Panc1 (cell line): ENCODE data around the gene ATXN1L. TPM values are rescaled to one million over a fixed set of nuclear protein-coding genes. Genes with fewer than 3 reads are reported as not detected.
A peak's percentile ranks its signal among the peaks of the same experiment; 100 is the strongest.

Experiments used
- ATAC-seq: fragments of 200-7000 bp; cut with Tn5 transposase; 2 replicates; pipeline ENCODE4 v1.9.1; 2020; ENCODE audit warnings: mild to moderate bottlenecking, moderate library complexity
- BruUV-seq: library from RNA; stranded (reverse); fragments of 400-500 nt; replicated peaks from 2 replicates; lab custom pipeline; 2021; lab: Mats Ljungman, UMichigan
- CTCF ChIA-PET: fragments of 300-600 bp; sonication (Branson Sonifier 250); formaldehyde crosslinking; loops from one replicate; lab custom pipeline; 2022; ENCODE audit warnings: antibody characterized with exemption; lab: Charles Lee
- POLR2A ChIA-PET: fragments of 300-600 bp; sonication (Branson Sonifier 250); formaldehyde crosslinking; loops from one replicate; lab custom pipeline; 2022; ENCODE audit warnings: antibody characterized with exemption; lab: Charles Lee
- DNase-seq: peaks from one replicate; pipeline ENCODE4 v3.0.0-alpha.2; 2010; ENCODE audit warnings: low read depth, low spot score
- H3K27ac ChIP-seq: 2 replicates; pipeline ENCODE4 v1.5.1; 2011; ENCODE audit warnings: mild to moderate bottlenecking, low read length, inconsistent platforms
- H3K27me3 ChIP-seq: fragments of 200-500 bp; sonication (Bioruptor generic); 2 replicates; pipeline ENCODE4 v1.6.0; 2014; ENCODE audit warnings: low read length, inconsistent platforms; ENCODE audit not compliant: control insufficient read depth, insufficient read depth
- H3K36me3 ChIP-seq: fragments of 200-500 bp; sonication (Bioruptor generic); 2 replicates; pipeline ENCODE4 v1.5.1; 2014; ENCODE audit warnings: inconsistent platforms, mild to moderate bottlenecking, low read length, moderate library complexity; ENCODE audit not compliant: control insufficient read depth, insufficient read depth
- H3K4me1 ChIP-seq: 2 replicates; pipeline ENCODE4 v1.5.1; 2011; ENCODE audit warnings: inconsistent platforms, mild to moderate bottlenecking, low read length, moderate library complexity; ENCODE audit not compliant: control insufficient read depth, insufficient read depth
- H3K4me3 ChIP-seq, 2 experiments: 2 replicates each; pipeline ENCODE4 v1.5.1; 2011 to 2012; ENCODE audit warnings: low read depth in 2 of 2, low read length in 2 of 2, mild to moderate bottlenecking in 2 of 2, inconsistent platforms in 1 of 2, moderate library complexity in 1 of 2
- H3K9me3 ChIP-seq: fragments of 200-500 bp; sonication (Bioruptor generic); 2 replicates; pipeline ENCODE4 v1.5.1; 2014; ENCODE audit warnings: low read depth, mild to moderate bottlenecking, inconsistent platforms, low read length, moderate library complexity; ENCODE audit not compliant: control insufficient read depth, insufficient read depth
- CTCF ChIP-seq: fragments of 450-650 bp; IDR thresholded peaks from 2 replicates; pipeline ENCODE4 v1.5.1; 2017; ENCODE audit warnings: mild to moderate bottlenecking
- POLR2AphosphoS5 ChIP-seq: IDR thresholded peaks from 2 replicates; pipeline ENCODE4 v1.6.1; 2012; ENCODE audit warnings: mild to moderate bottlenecking, low read depth, low read length, moderate library complexity
- REST ChIP-seq, 2 experiments: IDR thresholded peaks; 2 replicates each; pipeline ENCODE4 v1.6.1; 2011 to 2012; ENCODE audit warnings: low read depth in 2 of 2, control low read depth in 1 of 2, low read length in 1 of 2, mild to moderate bottlenecking in 1 of 2, moderate library complexity in 1 of 2; ENCODE audit not compliant: insufficient read depth in 1 of 2
- SIN3A ChIP-seq: IDR thresholded peaks from 2 replicates; pipeline ENCODE4 v1.6.1; 2012; ENCODE audit warnings: low read depth, mild to moderate bottlenecking, low read length, moderate library complexity, borderline replicate concordance; ENCODE audit not compliant: insufficient read depth
- TCF7L2 ChIP-seq: IDR thresholded peaks from 2 replicates; pipeline ENCODE4 v1.6.1; 2011; ENCODE audit warnings: mild to moderate bottlenecking, low read depth, low read length, inconsistent platforms
- in situ Hi-C: cut with HindIII; loops from 2 replicates; pipeline ENCODE4 v1.10.0; 2016; ENCODE audit warnings: low sequenced_read_pairs, low pct_unique_long_range_greater_than_20kb
- intact Hi-C: fragments of 100-400 bp; cut with micrococcal nuclease; formaldehyde crosslinking; loops from one replicate; pipeline ENCODE4 v1.10.0; 2022; ENCODE audit not compliant: unreplicated experiment
- total RNA-seq: library from RNA; stranded (reverse); gene quantifications from one replicate; pipeline ENCODE4 v1.2.1, GENCODE V29; 2021; ENCODE audit not compliant: unreplicated experiment

ATXN1L gene
- total RNA-seq, 1 experiment from 2014 or later = 17.3 TPM

DNA sequence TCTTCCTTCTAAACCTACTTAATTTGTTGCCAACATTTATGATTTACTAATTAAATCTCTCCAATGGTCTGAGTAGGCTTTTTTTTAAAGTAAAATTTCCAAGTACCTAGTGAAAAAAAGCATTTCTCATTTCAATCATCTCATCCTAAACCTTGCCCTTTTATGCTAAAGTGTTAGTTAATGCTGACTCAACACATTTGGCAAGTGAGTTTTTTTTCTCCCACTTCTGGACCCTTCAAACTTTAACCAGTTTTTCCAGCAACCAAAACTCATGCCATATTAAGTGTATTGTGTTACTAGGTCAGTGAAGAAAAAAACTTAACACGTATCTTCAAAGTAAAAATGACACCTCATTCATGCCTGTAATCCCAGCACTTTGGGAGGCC, 42.5 kb upstream of the ATXN1L start:
- TF ChIP-seq TCF7L2 (no peak), SIN3A (no peak), REST (IDR thresholded peaks at IDR 0.05; ENCODE audit: insufficient read depth in 1 of 2, low read depth in 2 of 2, low read length in 1 of 2) (no peak), CTCF (no peak), POLR2AphosphoS5 (no peak)

GRCh38 chr16:71807905-71808592, 37.7 kb upstream of the ATXN1L start:
- no peaks in the 10 kb centered on the region for H3K9me3 ChIP-seq
- H3K4me1 ChIP-seq = peaks cover 14% of the 10 kb centered on the region
- ATAC-seq (peak; percentile 44), DNase-seq (no peak)
- intact Hi-C loops = no loop called here
- in situ Hi-C loops = no loop called here
- peak overlapping the region; percentile 92 to 94 for H3K4me3 ChIP-seq
- peaks cover 9% of the 10 kb centered on the region for H3K36me3 ChIP-seq
- H3K27me3 ChIP-seq = no peaks in the 10 kb centered on the region
- TF ChIP-seq POLR2AphosphoS5 (no peak), REST (IDR thresholded peaks at IDR 0.05; ENCODE audit: insufficient read depth in 1 of 2, low read depth in 2 of 2, low read length in 1 of 2) (no peak), CTCF (no peak), TCF7L2 (no peak), SIN3A (0 out of 2 replicates have a peak, but pooled peaks have one; percentile 25)
- ChIA-PET CTCF (no interaction called here), POLR2A (interaction anchor here (0.6 kb wide), 2 partner anchors 39 to 64 kb away, joined by 3 to 4 read pairs; no protein-coding TSS in a partner anchor)
- peak overlapping the region; percentile 94 for H3K27ac ChIP-seq
- no TSS peak for BruUV-seq

More for the DNA sequence above, 42.5 kb upstream of the ATXN1L start:
- Histone ChIP-seq H3K4me1 (peaks cover 7% of the 10 kb centered on the region), H3K9me3 (no peaks in the 10 kb centered on the region), H3K36me3 (peaks cover 8% of the 10 kb centered on the region), H3K4me3 (no peak overlapping the region), H3K27ac (no peak overlapping the region), H3K27me3 (no peaks in the 10 kb centered on the region)
- in situ Hi-C loops (no loop called here), intact Hi-C loops (no loop called here)
- BruUV-seq = no TSS peak
- no peak for ATAC-seq
- no peak for DNase-seq
- POLR2A ChIA-PET = interaction anchor here (0.8 kb wide), 1 partner anchor 47 kb away, joined by 12 read pairs; no protein-coding TSS in a partner anchor
- CTCF ChIA-PET = no interaction called here
